Measurements from ENCODE around the gene FOXF1.

The FOXF1 gene

GRCh38 chr16:86524029-86524428 is 13.7 kb downstream of the FOXF1 start:
- in situ Hi-C loops (cut with HindIII; ENCODE audit: low pct_ligation_motif_present, low pct_unique_long_range_greater_than_20kb, low sequenced_read_pairs), result no loop called here
- no peak for DNase-seq

- DNase-seq, result no peak
- in situ Hi-C loops (cut with HindIII; ENCODE audit: low pct_ligation_motif_present, low pct_unique_long_range_greater_than_20kb, low sequenced_read_pairs), result no loop called here
These were observed 15.4 kb downstream of the FOXF1 start for GRCh38 chr16:86525696-86526095.

- in situ Hi-C loops (cut with HindIII; ENCODE audit: low pct_ligation_motif_present, low pct_unique_long_range_greater_than_20kb, low sequenced_read_pairs), result no loop called here
- no peak for DNase-seq
These were observed 17.0 kb downstream of the FOXF1 start for GRCh38 chr16:86527366-86527765.

GRCh38 chr16:86528061-86528929 is 18.0 kb downstream of the FOXF1 start:
- in situ Hi-C loops (cut with HindIII; ENCODE audit: low pct_ligation_motif_present, low pct_unique_long_range_greater_than_20kb, low sequenced_read_pairs), result no loop called here
- no peak for DNase-seq

- in situ Hi-C loops (cut with HindIII; ENCODE audit: low pct_ligation_motif_present, low pct_unique_long_range_greater_than_20kb, low sequenced_read_pairs), result no loop called here
- peak; percentile 33 for DNase-seq
These were observed 18.8 kb downstream of the FOXF1 start for GRCh38 chr16:86529160-86529559.

GRCh38 chr16:86530251-86531190 is 20.2 kb downstream of the FOXF1 start:
- in situ Hi-C loops (cut with HindIII; ENCODE audit: low pct_ligation_motif_present, low pct_unique_long_range_greater_than_20kb, low sequenced_read_pairs), result no loop called here
- no peak for DNase-seq

GRCh38 chr16:86531191-86531545 is 20.8 kb downstream of the FOXF1 start:
- DNase-seq, result no peak
- in situ Hi-C loops (cut with HindIII; ENCODE audit: low pct_ligation_motif_present, low pct_unique_long_range_greater_than_20kb, low sequenced_read_pairs), result no loop called here

GRCh38 chr16:86531641-86532525 is 21.6 kb downstream of the FOXF1 start:
- DNase-seq, result no peak
- in situ Hi-C loops (cut with HindIII; ENCODE audit: low pct_ligation_motif_present, low pct_unique_long_range_greater_than_20kb, low sequenced_read_pairs), result no loop called here

GRCh38 chr16:86532526-86532815 is 22.1 kb downstream of the FOXF1 start:
- no peak for DNase-seq
- in situ Hi-C loops (cut with HindIII; ENCODE audit: low pct_ligation_motif_present, low pct_unique_long_range_greater_than_20kb, low sequenced_read_pairs), result no loop called here

GRCh38 chr16:86533076-86533475 is 22.7 kb downstream of the FOXF1 start:
- no peak for DNase-seq
- in situ Hi-C loops (cut with HindIII; ENCODE audit: low pct_ligation_motif_present, low pct_unique_long_range_greater_than_20kb, low sequenced_read_pairs), result no loop called here

GRCh38 chr16:86533767-86534351 is 23.5 kb downstream of the FOXF1 start:
- in situ Hi-C loops (cut with HindIII; ENCODE audit: low pct_ligation_motif_present, low pct_unique_long_range_greater_than_20kb, low sequenced_read_pairs), result no loop called here
- DNase-seq, result no peak

GRCh38 chr16:86534779-86535615 is 24.7 kb downstream of the FOXF1 start:
- DNase-seq, result no peak
- in situ Hi-C loops (cut with HindIII; ENCODE audit: low pct_ligation_motif_present, low pct_unique_long_range_greater_than_20kb, low sequenced_read_pairs), result no loop called here

- no peak for DNase-seq
- in situ Hi-C loops (cut with HindIII; ENCODE audit: low pct_ligation_motif_present, low pct_unique_long_range_greater_than_20kb, low sequenced_read_pairs), result no loop called here
These were observed 26.3 kb downstream of the FOXF1 start for GRCh38 chr16:86536621-86537020.

- in situ Hi-C loops (cut with HindIII; ENCODE audit: low pct_ligation_motif_present, low pct_unique_long_range_greater_than_20kb, low sequenced_read_pairs), result no loop called here
- DNase-seq, result no peak
These were observed 27.2 kb downstream of the FOXF1 start for GRCh38 chr16:86537486-86537885.

GRCh38 chr16:86538196-86538780 is 28.0 kb downstream of the FOXF1 start:
- in situ Hi-C loops (cut with HindIII; ENCODE audit: low pct_ligation_motif_present, low pct_unique_long_range_greater_than_20kb, low sequenced_read_pairs), result no loop called here
- no peak for DNase-seq

GRCh38 chr16:86540894-86541293 is 30.6 kb downstream of the FOXF1 start:
- in situ Hi-C loops (cut with HindIII; ENCODE audit: low pct_ligation_motif_present, low pct_unique_long_range_greater_than_20kb, low sequenced_read_pairs), result no loop called here
- no peak for DNase-seq

- DNase-seq, result no peak
- in situ Hi-C loops (cut with HindIII; ENCODE audit: low pct_ligation_motif_present, low pct_unique_long_range_greater_than_20kb, low sequenced_read_pairs), result no loop called here
These were observed 31.2 kb downstream of the FOXF1 start for GRCh38 chr16:86541560-86541959.

Data from ACHN (cell line).